Smooth muscle cell (in vitro differentiated cells): ENCODE data around the gene TMEM179. TPM values are rescaled to one million over a fixed set of nuclear protein-coding genes. Genes with fewer than 3 reads are reported as not detected.

Source experiments
- DNase-seq: peaks from one replicate; lab custom pipeline; 2025; ENCODE audit not compliant: unreplicated experiment; lab: John Stamatoyannopoulos, UW
- H2AFZ ChIP-seq: fragments of 200-600 bp; sonication (generic); 2 replicates; pipeline ENCODE4 v1.6.0; 2016; ENCODE audit warnings: antibody characterized with exemption, low read depth, mild to moderate bottlenecking
- H3F3A ChIP-seq: fragments of 200-600 bp; sonication (generic); 2 replicates; pipeline ENCODE4 v1.6.0; 2017; ENCODE audit warnings: antibody characterized with exemption, low read depth
- H3K27ac ChIP-seq: fragments of 200-600 bp; sonication (generic); 2 replicates; pipeline ENCODE4 v1.5.1; 2016; ENCODE audit warnings: low read depth, mild to moderate bottlenecking
- H3K27me3 ChIP-seq: fragments of 200-600 bp; sonication (generic); 2 replicates; pipeline ENCODE4 v1.6.1; 2016; ENCODE audit warnings: low read depth, mild to moderate bottlenecking
- H3K36me3 ChIP-seq: fragments of 200-600 bp; sonication (generic); 2 replicates; pipeline ENCODE4 v1.5.1; 2016; ENCODE audit warnings: low read depth
- H3K4me1 ChIP-seq: fragments of 200-600 bp; sonication (generic); 2 replicates; pipeline ENCODE4 v1.5.1; 2016; ENCODE audit warnings: low read depth
- H3K4me2 ChIP-seq: fragments of 200-600 bp; sonication (generic); 2 replicates; pipeline ENCODE4 v1.6.0; 2016; ENCODE audit warnings: mild to moderate bottlenecking
- H3K4me3 ChIP-seq: fragments of 200-600 bp; sonication (generic); 2 replicates; pipeline ENCODE4 v1.5.1; 2016; ENCODE audit warnings: mild to moderate bottlenecking
- H3K79me2 ChIP-seq: fragments of 200-600 bp; sonication (generic); 2 replicates; pipeline ENCODE4 v1.6.0; 2016; ENCODE audit warnings: low read depth, mild to moderate bottlenecking
- H3K9ac ChIP-seq: fragments of 200-600 bp; sonication (generic); 2 replicates; pipeline ENCODE4 v1.6.0; 2016; ENCODE audit warnings: low read depth
- H3K9me3 ChIP-seq: fragments of 200-600 bp; sonication (generic); replicated peaks from 2 replicates; pipeline ENCODE4 v1.5.1; 2016; ENCODE audit warnings: low read depth
- H4K20me1 ChIP-seq: fragments of 200-600 bp; sonication (generic); 2 replicates; pipeline ENCODE4 v1.6.0; 2016; ENCODE audit warnings: low read depth
- WGBS: methylation state at CpG from one replicate; pipeline ENCODE4 v1.1.7; 2016; ENCODE audit warnings: low lambda C conversion rate; 5-methylcytosine and 5-hydroxymethylcytosine counted together
- polyA plus RNA-seq: library from polyadenylated mRNA; unstranded; fragments of >200 nt; fragmentation: Nextera tagmentation; extraction: Ambion mirVana; gene quantifications from 2 replicates; pipeline ENCODE4 v1.2.1, GENCODE V29; 2016
- total RNA-seq: library from RNA; depleted of rRNA; stranded (reverse); fragments of >200 nt; gene quantifications from 2 replicates; pipeline ENCODE4 v1.2.3, GENCODE V29; 2014
- TF ChIP-seq, protein P1 (sequence below): fragments of 200-600 bp; sonication (generic); IDR thresholded peaks from 2 replicates; pipeline ENCODE4 v1.5.1; 2017; ENCODE audit warnings: borderline replicate concordance, mild to moderate bottlenecking, antibody characterized with exemption; ENCODE audit not compliant: insufficient read depth, poor library complexity, severe bottlenecking

The TMEM179 gene
- total and polyA plus RNA-seq, 2 experiments from 2014 or later = 0.87 to 4.8 TPM

DNA sequence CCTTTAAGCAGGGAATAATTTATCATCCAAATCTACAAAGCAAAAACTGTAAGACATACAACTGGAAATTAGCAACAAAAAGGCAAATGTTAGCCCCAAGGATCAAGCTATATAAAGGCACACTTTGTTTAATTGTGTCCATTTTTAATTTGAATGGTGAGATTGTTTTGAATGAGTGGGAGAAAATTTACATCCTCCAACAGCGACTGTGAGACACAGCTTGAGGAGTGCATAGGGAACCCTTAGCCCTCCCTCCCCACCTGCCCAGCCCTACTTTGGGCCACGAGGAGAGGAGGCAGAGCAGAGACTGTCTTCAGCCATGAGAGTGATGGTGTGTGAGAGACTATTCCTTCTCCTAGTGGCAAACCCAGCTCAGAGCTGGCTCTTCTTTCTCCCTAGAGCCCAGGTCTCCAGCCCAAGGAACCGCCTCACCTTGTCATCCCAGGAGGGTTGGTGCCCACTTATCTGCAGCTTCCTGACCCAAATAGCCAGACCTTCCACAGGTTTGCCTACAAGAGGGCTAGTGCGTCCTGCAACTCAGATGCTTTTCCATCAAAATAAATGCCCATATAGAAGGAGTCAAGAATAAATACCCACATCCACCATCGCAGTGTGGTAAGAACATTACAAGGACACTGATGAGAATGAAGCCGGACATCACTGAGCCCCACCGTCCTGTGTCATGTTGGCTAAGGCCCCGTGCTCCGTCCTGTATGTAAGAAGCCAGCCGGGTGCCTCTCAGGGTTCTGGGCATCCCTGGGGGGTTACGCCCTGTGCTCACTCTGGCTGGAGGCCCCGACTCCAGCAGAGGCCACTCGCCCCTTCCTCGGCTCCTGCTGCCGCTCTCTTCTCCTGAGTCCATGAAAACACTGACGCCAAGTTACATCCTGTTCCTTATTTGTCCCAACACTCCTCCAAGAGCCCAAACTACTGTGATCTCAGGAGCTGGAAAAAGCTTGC lies 61.4 kb downstream of the TMEM179 start:
- Histone ChIP-seq H3K27me3 (no peaks in the 10 kb centered on the region), H3K4me2 (no peak overlapping the region), H4K20me1 (no peaks in the 10 kb centered on the region), H3K4me1 (no peaks in the 10 kb centered on the region), H3F3A (no peaks in the 10 kb centered on the region), H3K9me3 (no peaks in the 10 kb centered on the region), H3K79me2 (no peaks in the 10 kb centered on the region), H2AFZ (peak overlapping the region; percentile 2), H3K27ac (no peak overlapping the region), H3K36me3 (no peaks in the 10 kb centered on the region), H3K4me3 (no peak overlapping the region), H3K9ac (no peak overlapping the region)
- WGBS = 88% methylated on average over 16 of the region's 16 CpGs
- TF ChIP-seq, protein P1, sequence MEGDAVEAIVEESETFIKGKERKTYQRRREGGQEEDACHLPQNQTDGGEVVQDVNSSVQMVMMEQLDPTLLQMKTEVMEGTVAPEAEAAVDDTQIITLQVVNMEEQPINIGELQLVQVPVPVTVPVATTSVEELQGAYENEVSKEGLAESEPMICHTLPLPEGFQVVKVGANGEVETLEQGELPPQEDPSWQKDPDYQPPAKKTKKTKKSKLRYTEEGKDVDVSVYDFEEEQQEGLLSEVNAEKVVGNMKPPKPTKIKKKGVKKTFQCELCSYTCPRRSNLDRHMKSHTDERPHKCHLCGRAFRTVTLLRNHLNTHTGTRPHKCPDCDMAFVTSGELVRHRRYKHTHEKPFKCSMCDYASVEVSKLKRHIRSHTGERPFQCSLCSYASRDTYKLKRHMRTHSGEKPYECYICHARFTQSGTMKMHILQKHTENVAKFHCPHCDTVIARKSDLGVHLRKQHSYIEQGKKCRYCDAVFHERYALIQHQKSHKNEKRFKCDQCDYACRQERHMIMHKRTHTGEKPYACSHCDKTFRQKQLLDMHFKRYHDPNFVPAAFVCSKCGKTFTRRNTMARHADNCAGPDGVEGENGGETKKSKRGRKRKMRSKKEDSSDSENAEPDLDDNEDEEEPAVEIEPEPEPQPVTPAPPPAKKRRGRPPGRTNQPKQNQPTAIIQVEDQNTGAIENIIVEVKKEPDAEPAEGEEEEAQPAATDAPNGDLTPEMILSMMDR = no peak
- no peak for DNase-seq

DNA sequence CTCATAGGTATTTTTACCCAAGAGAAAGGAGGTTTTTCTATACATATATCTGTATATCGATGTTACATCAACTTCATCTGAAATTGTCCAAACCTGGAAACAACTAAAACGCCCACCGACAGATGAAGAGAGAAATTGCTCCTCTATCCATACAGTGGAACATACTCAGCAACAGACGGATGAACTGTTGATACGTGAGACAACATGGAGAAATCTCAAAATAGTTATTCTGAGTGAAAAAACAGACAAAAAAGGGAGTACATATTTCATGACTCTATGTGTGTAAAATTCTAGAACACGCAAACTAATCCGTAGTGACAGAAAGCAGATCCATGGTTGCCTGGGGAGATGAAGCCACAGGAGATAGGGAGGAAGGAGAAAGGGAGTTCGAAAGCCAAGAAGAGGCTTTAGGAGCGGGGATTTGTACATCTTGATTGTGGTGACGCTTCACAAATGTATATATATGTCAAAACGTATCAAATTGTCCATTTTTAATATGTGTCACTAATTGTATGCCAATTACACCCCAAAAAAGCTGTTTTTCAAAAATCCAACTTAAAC lies 62.6 kb downstream of the TMEM179 start:
- Histone ChIP-seq H3K9me3 (no peaks in the 10 kb centered on the region), H3K4me1 (no peaks in the 10 kb centered on the region), H4K20me1 (no peaks in the 10 kb centered on the region), H3F3A (no peaks in the 10 kb centered on the region), H3K4me3 (no peak overlapping the region), H3K36me3 (no peaks in the 10 kb centered on the region), H3K9ac (no peak overlapping the region), H2AFZ (peak overlapping the region; percentile 16), H3K79me2 (no peaks in the 10 kb centered on the region), H3K27ac (peak overlapping the region; percentile 26), H3K4me2 (peak overlapping the region; percentile 50), H3K27me3 (no peaks in the 10 kb centered on the region)
- TF ChIP-seq, protein P1 = no peak
- WGBS = 40% methylated on average over 11 of the region's 11 CpGs
- no peak for DNase-seq

Other genes with a start within 250 kb of the TMEM179 start
- 0.54 and 0.63 TPM in 2 replicates for gene C14orf180, start 25.0 kb downstream of the TMEM179 start, total RNA-seq
- gene C14orf180, start 25.0 kb downstream of the TMEM179 start, polyA plus RNA-seq = 0.35 and 1.2 TPM in 2 replicates
- 28.1 and 29.8 TPM in 2 replicates for gene INF2, start 84.8 kb upstream of the TMEM179 start, total RNA-seq
- 19.9 and 30.1 TPM in 2 replicates for gene INF2, start 84.8 kb upstream of the TMEM179 start, polyA plus RNA-seq
- 6.0 and 43.0 TPM in 2 replicates for gene ADSS1, start 119.5 kb upstream of the TMEM179 start, total RNA-seq
- 7.8 and 9.3 TPM in 2 replicates for gene ADSS1, start 119.5 kb upstream of the TMEM179 start, polyA plus RNA-seq
- gene SIVA1, start 148.4 kb upstream of the TMEM179 start, total RNA-seq = 78.5 and 155 TPM in 2 replicates
- 118 and 133 TPM in 2 replicates for gene SIVA1, start 148.4 kb upstream of the TMEM179 start, polyA plus RNA-seq
- 93.7 and 99.9 TPM in 2 replicates for gene AKT1, start 191.0 kb upstream of the TMEM179 start, total RNA-seq
- 179 and 189 TPM in 2 replicates for gene AKT1, start 191.0 kb upstream of the TMEM179 start, polyA plus RNA-seq
- 1.6 and 4.2 TPM in 2 replicates for gene ZBTB42, start 196.3 kb upstream of the TMEM179 start, total RNA-seq
- gene ZBTB42, start 196.3 kb upstream of the TMEM179 start, polyA plus RNA-seq = 0.72 and 1.1 TPM in 2 replicates